Mucosa of stomach (tissue), 1 donor: ENCODE measurements around the gene OR8B4.
"Not testable (repeated sequence)": the region's sequence is repeated elsewhere in the genome, so short reads cannot be mapped to it uniquely, and the experiment has no call there.

Source experiments
- H3K27me3 ChIP-seq: one replicate; pipeline ENCODE4 v1.7.0; 2013; ENCODE audit warnings: mild to moderate bottlenecking, low read length; ENCODE audit not compliant: control insufficient read depth, insufficient read depth
- H3K36me3 ChIP-seq: one replicate; pipeline ENCODE4 v1.7.0; 2013; ENCODE audit warnings: low read length; ENCODE audit not compliant: control insufficient read depth, insufficient read depth
- H3K4me1 ChIP-seq: one replicate; pipeline ENCODE4 v1.7.0; 2013; ENCODE audit warnings: mild to moderate bottlenecking, low read length; ENCODE audit not compliant: control insufficient read depth, insufficient read depth
- H3K4me3 ChIP-seq: one replicate; pipeline ENCODE4 v1.7.0; 2013; ENCODE audit warnings: low read length
- H3K9ac ChIP-seq: one replicate; pipeline ENCODE4 v1.7.0; 2013; ENCODE audit warnings: mild to moderate bottlenecking, low read length, moderate library complexity
- H3K9me3 ChIP-seq: one replicate; pipeline ENCODE4 v1.7.0; 2013; ENCODE audit warnings: mild to moderate bottlenecking, low read length, moderate library complexity; ENCODE audit not compliant: control insufficient read depth
- donor health status: Pancreatic carcinoma.

Gene OR8B4

GRCh38 chr11:124445646-124446150 lies 21.0 kb upstream of the OR8B4 start, which contains the start of gene OR8B8:
OR8B8 (minus strand) TSS chr11:124445696; CDS start chr11:124441085, 4,611 bp downstream.
- Histone ChIP-seq H3K4me3 (no peak within 1 kb of the TSS), H3K9ac (no peak within 1 kb of the TSS), H3K9me3 (no peaks in the 10 kb centered on the region), H3K27me3 (no peaks in the 10 kb centered on the region), H3K4me1 (no peaks in the 10 kb centered on the region), H3K36me3 (no peaks in the 10 kb centered on the region)

- Histone ChIP-seq H3K4me1 (no peaks in the 10 kb centered on the region), H3K36me3 (no peaks in the 10 kb centered on the region), H3K4me3 (no peak overlapping the region), H3K27me3 (no peaks in the 10 kb centered on the region), H3K9me3 (no peaks in the 10 kb centered on the region), H3K9ac (no peak overlapping the region)
Measured at GRCh38 chr11:124442847-124443246, 18.2 kb upstream of the OR8B4 start.

GRCh38 chr11:124442442-124442841 lies 17.8 kb upstream of the OR8B4 start:
- no peaks in the 10 kb centered on the region for H3K4me1 ChIP-seq
- no peaks in the 10 kb centered on the region for H3K36me3 ChIP-seq
- H3K9me3 ChIP-seq: no peaks in the 10 kb centered on the region
- H3K9ac ChIP-seq: no peak overlapping the region
- no peak overlapping the region for H3K4me3 ChIP-seq
- no peaks in the 10 kb centered on the region for H3K27me3 ChIP-seq

GRCh38 chr11:124441519-124441918 lies 16.8 kb upstream of the OR8B4 start:
- H3K36me3 ChIP-seq: no peaks in the 10 kb centered on the region
- H3K4me3 ChIP-seq: no peak overlapping the region
- H3K4me1 ChIP-seq: no peaks in the 10 kb centered on the region
- H3K27me3 ChIP-seq: no peaks in the 10 kb centered on the region
- no peaks in the 10 kb centered on the region for H3K9me3 ChIP-seq
- no peak overlapping the region for H3K9ac ChIP-seq

- Histone ChIP-seq H3K9ac (no peak overlapping the region), H3K36me3 (no peaks in the 10 kb centered on the region), H3K27me3 (no peaks in the 10 kb centered on the region), H3K9me3 (no peaks in the 10 kb centered on the region), H3K4me1 (no peaks in the 10 kb centered on the region), H3K4me3 (no peak overlapping the region)
Measured at GRCh38 chr11:124441081-124441480, 16.4 kb upstream of the OR8B4 start.

- no peak overlapping the region for H3K4me3 ChIP-seq
- no peaks in the 10 kb centered on the region for H3K9me3 ChIP-seq
- H3K36me3 ChIP-seq: no peaks in the 10 kb centered on the region
- no peaks in the 10 kb centered on the region for H3K4me1 ChIP-seq
- no peak overlapping the region for H3K9ac ChIP-seq
- no peaks in the 10 kb centered on the region for H3K27me3 ChIP-seq
Measured at GRCh38 chr11:124440608-124441007, 15.9 kb upstream of the OR8B4 start.

- no peaks in the 10 kb centered on the region for H3K4me1 ChIP-seq
Measured at GRCh38 chr11:124434699-124435098, 10.0 kb upstream of the OR8B4 start.

GRCh38 chr11:124429599-124429998 lies 4.9 kb upstream of the OR8B4 start:
- Histone ChIP-seq H3K4me1 (no peaks in the 10 kb centered on the region), H3K9me3 (no peaks in the 10 kb centered on the region), H3K27me3 (no peaks in the 10 kb centered on the region), H3K4me3 (no peak overlapping the region), H3K36me3 (no peaks in the 10 kb centered on the region), H3K9ac (no peak overlapping the region)

More at GRCh38 chr11:124434699-124435098, 10.0 kb upstream of the OR8B4 start:
- Histone ChIP-seq H3K4me3 (no peak overlapping the region), H3K9ac (no peak overlapping the region), H3K36me3 (no peaks in the 10 kb centered on the region), H3K9me3 (no peaks in the 10 kb centered on the region), H3K27me3 (no peaks in the 10 kb centered on the region)

- H3K9me3 ChIP-seq: no peaks in the 10 kb centered on the region
- no peak overlapping the region for H3K9ac ChIP-seq
- no peaks in the 10 kb centered on the region for H3K27me3 ChIP-seq
- no peaks in the 10 kb centered on the region for H3K36me3 ChIP-seq
- H3K4me3 ChIP-seq: no peak overlapping the region
- H3K4me1 ChIP-seq: no peaks in the 10 kb centered on the region
Measured at GRCh38 chr11:124421043-124421442, 3.6 kb downstream of the OR8B4 start.

- Histone ChIP-seq H3K9me3 (no peaks in the 10 kb centered on the region), H3K36me3 (no peaks in the 10 kb centered on the region), H3K9ac (no peak overlapping the region), H3K4me3 (no peak overlapping the region), H3K27me3 (no peaks in the 10 kb centered on the region), H3K4me1 (no peaks in the 10 kb centered on the region)
Measured at GRCh38 chr11:124415356-124415923, 9.2 kb downstream of the OR8B4 start.

GRCh38 chr11:124409906-124410305 lies 14.8 kb downstream of the OR8B4 start:
- Histone ChIP-seq H3K4me3 (no peak overlapping the region), H3K9ac (no peak overlapping the region), H3K9me3 (no peaks in the 10 kb centered on the region), H3K4me1 (no peaks in the 10 kb centered on the region), H3K36me3 (no peaks in the 10 kb centered on the region), H3K27me3 (no peaks in the 10 kb centered on the region)

- Histone ChIP-seq H3K9me3 (no peaks in the 10 kb centered on the region), H3K4me1 (no peaks in the 10 kb centered on the region), H3K36me3 (no peaks in the 10 kb centered on the region), H3K27me3 (no peaks in the 10 kb centered on the region), H3K9ac (no peak overlapping the region), H3K4me3 (no peak overlapping the region)
Measured at GRCh38 chr11:124405581-124405980, 19.1 kb downstream of the OR8B4 start.

- H3K4me1 ChIP-seq, H3K36me3 ChIP-seq, H3K27me3 ChIP-seq, H3K4me3 ChIP-seq, H3K9me3 ChIP-seq, H3K9ac ChIP-seq: not testable (repeated sequence)
Measured at GRCh38 chr11:124403186-124403585, 21.5 kb downstream of the OR8B4 start.
